Endometrium (tissue), 2 donors: ENCODE measurements around the gene ZNF565.
"Not testable (repeated sequence)": the region's sequence is repeated elsewhere in the genome, so short reads cannot be mapped to it uniquely, and the experiment has no call there.

Experiments
- FAIRE-seq: peaks from 2 replicates; lab custom pipeline; 2012; peaks lifted over from hg19 to GRCh38; lab: Jason Lieb, UNC
- donor health status: control.
- donor health status: control.

The ZNF565 gene

GRCh38 chr19:36212895-36213294 lies 1.6 kb downstream of the ZNF565 start:
- FAIRE-seq, result no peak

GRCh38 chr19:36210497-36210896 lies 4.0 kb downstream of the ZNF565 start:
- FAIRE-seq, result no peak

GRCh38 chr19:36209372-36209771 lies 5.1 kb downstream of the ZNF565 start:
- no peak for FAIRE-seq

- no peak for FAIRE-seq
Observed at GRCh38 chr19:36207605-36208252, 6.7 kb downstream of the ZNF565 start.

GRCh38 chr19:36203293-36203692 lies 11.2 kb downstream of the ZNF565 start:
- no peak for FAIRE-seq

GRCh38 chr19:36201684-36202083 lies 12.8 kb downstream of the ZNF565 start:
- no peak for FAIRE-seq

- FAIRE-seq, result no peak
Observed at GRCh38 chr19:36198119-36198518, 16.3 kb downstream of the ZNF565 start.

- no peak for FAIRE-seq
Observed at GRCh38 chr19:36196249-36196648, 18.2 kb downstream of the ZNF565 start.

- FAIRE-seq, result not testable (repeated sequence)
Observed at GRCh38 chr19:36186722-36187121, 27.7 kb downstream of the ZNF565 start.

GRCh38 chr19:36183245-36183628 lies 31.2 kb downstream of the ZNF565 start:
- FAIRE-seq, result no peak

GRCh38 chr19:36182612-36183244 lies 31.7 kb downstream of the ZNF565 start:
- FAIRE-seq, result no peak

GRCh38 chr19:36179077-36179476 lies 35.4 kb downstream of the ZNF565 start:
- FAIRE-seq, result not testable (repeated sequence)

GRCh38 chr19:36173846-36174245 lies 40.6 kb downstream of the ZNF565 start:
- FAIRE-seq, result not testable (repeated sequence)

- no peak for FAIRE-seq
Observed at GRCh38 chr19:36172852-36173251, 41.6 kb downstream of the ZNF565 start.

GRCh38 chr19:36169084-36169760 lies 45.2 kb downstream of the ZNF565 start:
- no peak for FAIRE-seq

GRCh38 chr19:36163813-36164212 lies 50.7 kb downstream of the ZNF565 start:
- FAIRE-seq, result no peak

- no peak for FAIRE-seq
Observed at GRCh38 chr19:36160821-36161596, 53.5 kb downstream of the ZNF565 start.

- no peak for FAIRE-seq
Observed at GRCh38 chr19:36153126-36153525, 61.3 kb downstream of the ZNF565 start.

GRCh38 chr19:36152352-36153091 lies 61.9 kb downstream of the ZNF565 start, which contains the start of gene COX7A1:
Gene COX7A1 (minus strand): TSS chr19:36152447. CDS start chr19:36152407, 40 bp downstream.
- FAIRE-seq, result no peak

- FAIRE-seq, result no peak
Observed at GRCh38 chr19:36152019-36152351, 62.5 kb downstream of the ZNF565 start.

GRCh38 chr19:36151144-36152018 lies 63.1 kb downstream of the ZNF565 start:
- no peak for FAIRE-seq
